Measurements from ENCODE around the gene CNTLN. TPM values are rescaled to one million over a fixed set of nuclear protein-coding genes. Genes with fewer than 3 reads are reported as not detected.
"Not testable (repeated sequence)": the region's sequence is repeated elsewhere in the genome, so short reads cannot be mapped to it uniquely, and the experiment has no call there.

The CNTLN gene
- total RNA-seq, 4 donors from 2014 or later, result 3.0 to 7.6 (median 3.7) TPM

- TF ChIP-seq POLR2AphosphoS5 (IDR thresholded peaks at IDR 0.05) (no peak), POLR2A (IDR thresholded peaks at IDR 0.05) (no peak), CTCF (IDR thresholded peaks at IDR 0.05) (no peak), EP300 (IDR thresholded peaks at IDR 0.05) (no peak)
- 86% methylated on average over 1 of the region's 1 CpG for WGBS
- Histone ChIP-seq H3K9me3 (no peaks in the 10 kb centered on the region), H3K27ac (no peak overlapping the region), H3K4me1 (no peaks in the 10 kb centered on the region), H3K27me3 (no peaks in the 10 kb centered on the region), H3K36me3 (no peaks in the 10 kb centered on the region), H3K4me3 (no peak overlapping the region)
- DNase-seq (ENCODE audit: low spot score in 2 of 2), result no peak
These were observed 95.8 kb downstream of the CNTLN start for GRCh38 chr9:17230646-17231045.

DNA sequence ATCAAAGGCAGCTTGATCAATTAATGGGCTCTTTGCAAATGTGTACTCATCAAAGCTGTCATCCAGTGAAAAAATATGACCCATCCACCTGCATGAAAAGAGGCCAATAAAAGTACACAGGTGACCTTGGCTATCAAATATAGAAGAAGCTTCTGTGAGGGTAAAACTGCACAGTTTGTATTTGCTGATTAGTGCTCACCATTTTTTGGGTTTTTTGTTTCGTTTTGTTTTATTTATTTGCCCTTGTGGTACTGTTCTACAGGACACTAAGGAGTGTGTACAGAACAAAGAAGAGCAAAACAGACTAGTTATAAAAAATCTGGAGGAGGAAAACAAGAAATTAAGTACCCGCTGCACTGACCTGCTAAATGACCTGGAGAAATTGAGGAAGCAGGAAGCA lies 101.3 kb downstream of the CNTLN start:
- Histone ChIP-seq H3K27ac (no peak overlapping the region), H3K27me3 (no peaks in the 10 kb centered on the region), H3K4me1 (no peaks in the 10 kb centered on the region), H3K4me3 (no peak overlapping the region), H3K36me3 (no peaks in the 10 kb centered on the region), H3K9me3 (no peaks in the 10 kb centered on the region)
- 70% methylated on average over 2 of the region's 2 CpGs for WGBS
- TF ChIP-seq POLR2AphosphoS5 (IDR thresholded peaks at IDR 0.05), result no peak
- no peak for TF ChIP-seq POLR2A (IDR thresholded peaks at IDR 0.05)
- no peak for TF ChIP-seq CTCF (IDR thresholded peaks at IDR 0.05)
- TF ChIP-seq EP300 (IDR thresholded peaks at IDR 0.05), result no peak
- no peak for DNase-seq (ENCODE audit: low spot score in 2 of 2)

GRCh38 chr9:17246770-17247169 lies 111.9 kb downstream of the CNTLN start:
- TF ChIP-seq CTCF (IDR thresholded peaks at IDR 0.05), result no peak
- no peak for TF ChIP-seq EP300 (IDR thresholded peaks at IDR 0.05)
- no peak for TF ChIP-seq POLR2AphosphoS5 (IDR thresholded peaks at IDR 0.05)
- no peak for TF ChIP-seq POLR2A (IDR thresholded peaks at IDR 0.05)
- 95% methylated on average over 5 of the region's 5 CpGs for WGBS
- no peak for DNase-seq (ENCODE audit: low spot score in 2 of 2)
- H3K4me1 ChIP-seq, result no peaks in the 10 kb centered on the region
- no peak overlapping the region for H3K27ac ChIP-seq
- peaks cover 10% of the 10 kb centered on the region for H3K36me3 ChIP-seq
- H3K9me3 ChIP-seq, result peaks cover 8% of the 10 kb centered on the region
- H3K27me3 ChIP-seq, result no peaks in the 10 kb centered on the region
- no peak overlapping the region for H3K4me3 ChIP-seq

DNA sequence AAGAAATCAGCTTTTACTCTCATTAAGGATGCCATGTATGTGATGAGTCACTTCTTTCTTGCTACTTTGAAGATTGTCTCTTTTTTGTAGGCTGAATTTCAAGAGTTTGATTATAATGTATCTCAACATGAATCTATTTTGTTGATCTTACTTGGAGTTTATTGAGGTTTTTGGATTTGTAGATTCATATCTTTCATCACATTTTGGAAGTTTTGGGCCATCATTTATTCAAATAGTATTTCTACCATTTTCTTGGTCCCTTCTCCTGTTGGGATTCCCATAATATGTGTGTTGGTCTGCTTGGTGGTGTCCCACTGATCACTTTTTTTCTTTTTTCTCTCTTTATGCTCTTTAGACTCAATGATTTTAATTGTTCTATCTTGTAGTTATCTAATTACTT lies 116.3 kb downstream of the CNTLN start:
- Histone ChIP-seq H3K9me3 (peaks cover 22% of the 10 kb centered on the region), H3K27me3 (no peaks in the 10 kb centered on the region), H3K4me1 (no peaks in the 10 kb centered on the region), H3K4me3 (no peak overlapping the region), H3K36me3 (peaks cover 4% of the 10 kb centered on the region), H3K27ac (no peak overlapping the region)
- no peak for TF ChIP-seq POLR2A (IDR thresholded peaks at IDR 0.05)
- no peak for TF ChIP-seq POLR2AphosphoS5 (IDR thresholded peaks at IDR 0.05)
- no peak for TF ChIP-seq CTCF (IDR thresholded peaks at IDR 0.05)
- no peak for TF ChIP-seq EP300 (IDR thresholded peaks at IDR 0.05)
- no peak for DNase-seq (ENCODE audit: low spot score in 2 of 2)

GRCh38 chr9:17268531-17269188 lies 133.8 kb downstream of the CNTLN start:
- H3K27me3 ChIP-seq; H3K36me3 ChIP-seq; DNase-seq (ENCODE audit: low spot score in 2 of 2); H3K27ac ChIP-seq; H3K4me3 ChIP-seq; H3K4me1 ChIP-seq; H3K9me3 ChIP-seq: not testable (repeated sequence)
- 90% methylated on average over 15 of the region's 19 CpGs for WGBS

DNA sequence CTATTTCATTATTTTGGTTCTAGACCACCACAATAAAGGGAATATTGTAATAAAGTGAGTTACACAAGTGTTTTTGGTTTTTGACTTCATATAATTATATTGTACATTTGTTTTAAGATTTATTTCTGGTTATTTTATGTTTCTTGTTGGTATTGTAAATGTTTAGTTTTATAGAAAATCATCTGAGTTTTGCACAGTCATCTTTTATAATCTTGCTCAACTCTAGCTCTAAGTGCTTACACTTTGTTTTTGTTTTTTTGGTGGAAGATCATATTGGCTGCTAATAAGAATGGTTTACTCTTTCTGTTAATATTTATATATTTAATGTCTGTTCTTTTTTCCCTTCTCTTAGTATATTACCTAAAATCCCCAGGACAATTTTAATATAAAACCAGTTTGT lies 135.0 kb downstream of the CNTLN start:
- Histone ChIP-seq H3K27me3 (no peaks in the 10 kb centered on the region), H3K27ac (no peak overlapping the region), H3K9me3 (no peaks in the 10 kb centered on the region), H3K4me3 (no peak overlapping the region), H3K4me1 (no peaks in the 10 kb centered on the region), H3K36me3 (no peaks in the 10 kb centered on the region)
- no peak for DNase-seq (ENCODE audit: low spot score in 2 of 2)
- no peak for TF ChIP-seq POLR2A (IDR thresholded peaks at IDR 0.05)
- no peak for TF ChIP-seq CTCF (IDR thresholded peaks at IDR 0.05)
- no peak for TF ChIP-seq EP300 (IDR thresholded peaks at IDR 0.05)
- no peak for TF ChIP-seq POLR2AphosphoS5 (IDR thresholded peaks at IDR 0.05)

Data from suprapubic skin (tissue), 4 donors.